WTC11 (cell line): ENCODE measurements around the gene ANTKMT.

ENCODE experiments used
- CTCF ChIP-seq: fragments of 200-600 bp; IDR thresholded peaks from 2 replicates; pipeline ENCODE4 v1.8.0; 2022; ENCODE audit warnings: antibody characterized with exemption
- ELF4 ChIP-seq: sonication (generic); formaldehyde crosslinking; IDR thresholded peaks from 2 replicates; pipeline ENCODE4 v1.8.1; 2022; ENCODE audit warnings: low read depth, mild to moderate bottlenecking, moderate library complexity, missing genetic modification reagents

- TF ChIP-seq CTCF, result no peak
- TF ChIP-seq ELF4 (CRISPR knock-in tag), result no peak
These were observed 14.3 kb downstream of the ANTKMT start for GRCh38 chr16:734981-735881.
